GM18517 (cell line): Measurements from ENCODE around the gene RAPGEF6.
A peak's percentile ranks its signal among the peaks of the same experiment; 100 is the strongest.
"Not testable (repeated sequence)": the region's sequence is repeated elsewhere in the genome, so short reads cannot be mapped to it uniquely, and the experiment has no call there.

Experiments used
- ATAC-seq: cut with Tn5 transposase; IDR thresholded peaks from one replicate; pipeline ENCODE4 v1.9.1; 2021; ENCODE audit warnings: mild to moderate bottlenecking, moderate library complexity; ENCODE audit not compliant: unreplicated experiment

The RAPGEF6 gene

DNA sequence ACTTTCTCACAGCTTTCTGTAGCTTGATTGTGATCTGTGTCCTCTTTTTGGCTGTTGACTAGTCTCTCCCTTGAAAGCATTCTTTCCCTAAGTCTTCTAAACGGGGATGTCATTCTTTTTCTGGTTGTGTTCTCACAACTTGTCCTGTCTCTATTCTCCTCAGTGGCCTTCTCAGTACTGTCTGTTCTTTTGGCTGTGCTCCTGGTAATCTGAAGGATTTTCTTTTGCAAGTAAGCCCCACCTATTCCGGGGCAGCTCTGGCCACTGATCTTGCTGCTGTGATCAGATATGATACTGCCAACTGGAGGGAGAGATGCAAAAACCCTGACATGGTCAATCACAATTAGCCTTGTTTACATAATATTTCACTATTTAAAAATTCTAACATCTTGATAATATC lies 198.9 kb downstream of the RAPGEF6 start:
- no peak for ATAC-seq

DNA sequence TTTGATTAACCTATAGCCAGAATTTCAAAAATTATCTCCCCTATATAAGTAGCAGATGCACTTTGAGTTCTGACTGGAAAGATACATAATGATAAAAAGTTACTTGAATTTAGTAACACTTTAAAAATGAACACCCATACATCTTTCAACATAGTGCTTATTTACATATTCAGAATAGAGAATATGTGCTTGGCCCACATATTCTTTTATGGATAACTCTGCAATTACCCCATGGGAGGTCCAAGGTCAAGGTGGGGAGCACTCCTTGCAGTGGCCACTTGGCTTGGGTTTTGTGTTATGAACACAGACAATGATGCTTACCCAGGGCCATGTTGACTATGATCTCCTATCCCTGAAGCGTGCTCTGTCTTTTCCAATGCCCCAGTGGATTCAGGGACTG lies 201.9 kb downstream of the RAPGEF6 start:
- no peak for ATAC-seq

DNA sequence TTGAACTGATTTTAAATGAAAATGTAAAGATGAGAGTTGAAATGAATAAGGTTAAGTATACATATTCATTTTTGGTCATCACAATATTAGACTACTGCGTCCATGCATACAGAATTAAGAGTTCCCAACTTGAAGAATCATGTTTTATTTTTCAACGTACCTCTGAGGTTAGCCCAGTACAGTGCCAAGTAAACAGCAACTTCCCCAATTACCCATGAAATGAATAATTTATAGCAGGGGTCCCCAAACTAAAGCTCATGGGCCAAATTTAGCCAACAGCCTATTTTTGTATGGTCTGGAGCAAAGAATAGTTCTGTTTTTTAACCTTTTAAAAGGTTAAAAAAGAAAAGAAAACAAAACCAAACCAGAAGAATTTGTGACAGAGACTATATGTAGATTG lies 203.2 kb downstream of the RAPGEF6 start:
- ATAC-seq: no peak

DNA sequence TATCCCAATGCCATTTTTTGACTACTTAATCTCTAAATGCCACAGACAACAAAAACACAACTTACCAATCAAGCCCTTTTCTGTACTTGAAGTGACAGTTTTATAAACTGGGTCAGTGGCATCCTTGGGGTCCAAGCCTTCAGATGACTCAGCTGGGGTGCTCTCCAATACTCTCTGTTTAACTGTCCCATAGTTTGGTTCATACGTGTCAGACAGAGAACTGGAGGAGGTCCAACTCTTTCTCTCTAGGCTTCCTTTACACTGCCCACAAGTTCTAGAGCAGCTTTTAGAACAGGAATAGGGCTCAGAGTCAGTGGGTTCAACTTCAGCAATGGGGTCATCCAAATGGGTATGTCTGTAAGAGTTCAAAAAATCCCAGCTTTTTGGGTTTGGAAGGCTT lies 204.2 kb downstream of the RAPGEF6 start:
- no peak for ATAC-seq

DNA sequence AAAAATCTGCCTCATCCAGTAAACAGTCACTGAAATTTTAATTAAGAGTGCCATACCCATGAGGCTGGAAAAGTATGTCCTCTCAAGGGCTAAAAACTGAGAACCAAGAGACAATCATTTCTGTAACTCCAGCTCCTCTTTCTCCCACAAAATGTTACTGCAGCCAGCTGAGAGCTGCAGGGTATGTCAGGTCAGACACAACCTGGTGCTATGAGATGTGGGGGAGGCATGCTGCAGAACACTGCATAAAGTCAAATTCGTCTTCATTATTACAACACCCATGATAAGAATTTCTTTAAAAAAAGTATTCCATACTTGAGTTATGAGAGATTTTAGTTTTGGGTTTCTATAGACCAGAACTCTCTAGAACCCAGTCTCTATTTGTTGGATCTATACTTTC lies 209.0 kb downstream of the RAPGEF6 start:
- no peak for ATAC-seq

DNA sequence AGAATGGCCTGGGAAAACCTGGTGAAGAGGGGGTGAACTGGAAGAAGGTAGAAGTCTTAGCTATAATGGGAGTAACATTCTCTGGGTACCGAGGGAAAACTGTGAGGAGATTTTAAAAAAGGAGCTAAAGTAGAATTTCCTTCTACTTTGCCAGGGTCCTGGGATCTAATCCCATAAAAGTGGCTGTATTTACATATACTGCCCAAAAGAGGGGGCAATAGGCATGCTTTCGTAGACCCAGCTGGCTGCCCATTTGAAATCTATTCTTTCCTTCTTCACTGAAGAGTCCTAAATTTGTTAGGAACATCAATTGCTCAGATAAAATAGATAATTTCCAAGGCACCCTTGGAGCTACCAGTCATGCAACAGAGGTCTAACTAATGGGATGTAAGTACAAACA lies 212.0 kb downstream of the RAPGEF6 start:
- ATAC-seq: no peak

DNA sequence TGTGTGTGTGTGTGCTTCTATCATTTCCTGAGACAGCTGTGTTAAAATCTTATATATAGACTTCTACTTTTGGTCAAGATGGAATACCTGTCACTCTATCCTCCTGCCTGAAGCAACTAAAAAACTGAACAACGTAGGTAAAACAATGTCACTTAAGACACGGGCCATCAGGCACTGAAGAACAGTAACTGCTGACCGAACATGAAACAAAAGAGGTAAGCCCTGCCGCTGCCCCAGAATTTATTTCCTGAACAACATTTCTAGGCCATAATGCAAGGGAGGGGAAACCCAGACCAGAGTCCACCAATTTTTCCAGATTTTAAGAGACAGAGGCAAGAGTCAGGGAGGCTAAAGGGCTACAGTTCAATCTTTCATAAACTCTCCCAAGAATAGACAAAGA lies 215.2 kb downstream of the RAPGEF6 start:
- ATAC-seq: no peak

DNA sequence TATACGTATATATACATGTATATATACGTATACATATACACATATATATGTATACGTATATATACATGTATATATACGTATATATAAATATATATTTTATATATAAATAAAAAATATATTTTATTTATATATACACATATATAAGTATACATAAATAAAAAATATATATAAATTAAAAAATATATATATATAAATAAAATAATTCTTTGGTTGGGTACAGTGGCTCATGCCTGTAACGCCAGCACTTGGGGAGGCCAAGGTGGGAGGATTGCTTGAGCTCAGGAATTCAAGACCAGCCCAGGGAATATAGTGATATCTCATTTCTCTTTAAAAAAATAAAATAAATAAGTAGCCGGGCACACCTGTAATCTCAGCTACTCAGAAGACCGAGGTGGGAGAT lies 216.2 kb downstream of the RAPGEF6 start:
- no peak for ATAC-seq

DNA sequence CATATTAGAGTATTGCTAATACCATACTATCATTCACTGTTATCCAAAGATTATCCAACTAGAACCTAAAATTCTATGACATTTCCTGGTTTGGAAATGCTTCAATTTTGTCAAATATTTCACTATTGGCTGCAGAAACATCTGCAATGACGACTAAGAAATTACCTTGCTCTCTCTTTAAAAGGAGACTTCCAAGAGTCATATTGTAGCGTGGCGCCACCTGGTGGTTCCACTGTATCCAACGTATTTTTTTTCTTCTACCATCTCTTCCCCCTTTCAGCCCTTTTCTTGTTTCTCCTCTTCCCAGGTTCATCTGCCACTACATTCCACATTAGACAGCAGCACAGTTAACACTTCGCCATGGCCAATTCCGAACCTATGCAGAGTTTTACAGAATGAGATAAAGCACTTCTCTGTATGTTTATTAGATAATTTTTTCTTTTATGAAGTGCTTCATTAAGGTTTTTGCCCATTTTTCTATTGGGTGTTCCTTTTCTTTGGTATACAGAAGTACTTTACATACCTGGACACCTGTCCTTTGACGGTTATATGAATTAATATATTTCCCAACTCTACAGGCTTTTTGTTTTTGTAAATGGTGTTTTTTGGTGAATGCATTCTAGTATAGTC lies 217.7 kb downstream of the RAPGEF6 start:
- ATAC-seq: peak; percentile 50

DNA sequence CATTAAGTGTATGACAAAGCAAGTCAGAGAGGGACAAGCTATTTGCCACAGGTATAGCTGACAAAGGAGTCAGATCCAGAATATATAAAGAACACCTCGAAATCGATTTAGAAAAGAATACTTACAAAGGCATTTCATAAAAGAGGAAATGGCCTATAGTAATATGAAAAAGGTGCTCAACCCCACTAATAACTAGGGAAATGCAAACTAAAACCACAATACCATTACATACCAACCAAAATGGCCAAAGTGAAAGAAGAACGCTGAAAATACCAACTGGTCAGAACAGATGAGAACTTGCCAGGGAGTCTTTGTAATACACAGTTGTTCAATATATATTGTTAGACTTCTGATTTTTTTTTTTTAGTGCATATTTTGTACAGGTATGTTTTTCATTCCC lies 218.3 kb downstream of the RAPGEF6 start:
- peak; percentile 94 for ATAC-seq

DNA sequence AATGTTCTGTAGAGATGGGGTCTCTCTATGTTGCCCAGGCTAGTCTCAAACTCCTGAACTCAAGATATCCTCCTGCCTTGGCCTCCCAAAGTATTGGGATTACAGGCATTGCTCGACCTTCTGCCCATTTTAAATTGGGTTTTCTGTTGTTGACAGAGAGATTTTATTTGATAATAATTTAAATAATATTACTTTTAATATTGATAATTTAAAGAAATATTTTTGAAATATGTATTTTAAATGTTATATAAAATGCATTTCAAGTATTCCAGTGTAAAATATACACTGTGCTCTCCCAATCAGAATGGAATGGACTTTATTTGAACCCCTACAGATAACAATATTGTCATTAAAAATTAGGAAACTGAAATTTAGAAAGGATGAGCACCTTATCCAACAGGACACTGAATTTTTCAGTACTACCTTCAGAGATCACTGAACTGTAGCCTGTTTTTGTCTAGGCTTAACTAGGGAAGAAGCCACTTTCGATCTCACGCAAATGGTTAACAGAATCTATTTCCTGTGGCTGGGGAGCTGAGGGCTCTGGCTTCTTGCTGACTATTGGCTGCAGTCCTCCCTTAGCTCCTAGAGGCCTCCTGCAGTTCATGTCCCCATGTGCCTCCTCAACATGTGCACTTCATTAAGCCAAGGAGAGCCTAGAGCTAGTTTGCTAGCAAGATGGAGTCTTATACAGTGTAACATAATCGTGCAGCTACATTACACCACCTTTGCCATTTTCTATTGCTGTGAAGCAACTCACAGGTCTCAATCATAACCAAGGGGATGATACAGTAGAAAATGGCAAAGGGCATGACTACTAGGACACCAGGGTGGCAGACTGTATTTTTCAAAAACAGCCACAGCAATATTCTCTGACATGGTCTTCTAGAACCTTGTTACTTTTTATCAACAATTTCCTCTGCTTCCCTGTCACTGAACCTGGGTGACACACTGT lies 221.1 kb downstream of the RAPGEF6 start:
- ATAC-seq: peak; percentile 47

DNA sequence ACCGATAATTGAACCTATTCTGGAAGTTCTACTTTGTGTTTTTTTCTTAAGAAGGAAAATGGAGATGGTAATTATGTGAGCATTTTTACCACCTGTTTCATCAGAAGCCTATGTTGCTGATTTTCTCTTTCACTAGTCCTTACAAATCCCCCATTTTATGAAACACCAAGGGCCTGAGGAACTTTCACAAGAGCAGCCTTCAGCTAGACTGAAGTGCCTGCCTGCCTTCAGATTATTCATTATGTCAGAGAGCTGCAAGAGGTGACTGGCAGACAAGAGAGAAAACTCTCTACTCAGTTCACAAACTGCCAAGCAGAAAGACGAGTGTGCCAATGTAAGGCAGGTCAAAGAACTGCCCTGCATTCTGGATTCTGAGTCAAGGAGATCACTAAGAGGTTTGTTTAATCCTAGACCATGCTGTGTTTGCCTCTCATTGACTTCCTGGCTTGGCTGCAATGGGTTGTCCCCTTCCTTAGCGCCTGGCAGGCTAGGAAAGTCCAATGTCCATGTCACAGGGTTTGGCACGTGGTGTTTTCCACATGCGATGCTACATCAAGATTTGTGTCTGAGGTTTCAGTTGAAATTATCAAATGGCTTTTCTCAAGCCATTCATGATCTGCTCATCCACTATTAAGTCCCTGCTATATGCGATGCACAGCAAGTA lies 227.9 kb downstream of the RAPGEF6 start:
- ATAC-seq: no peak

DNA sequence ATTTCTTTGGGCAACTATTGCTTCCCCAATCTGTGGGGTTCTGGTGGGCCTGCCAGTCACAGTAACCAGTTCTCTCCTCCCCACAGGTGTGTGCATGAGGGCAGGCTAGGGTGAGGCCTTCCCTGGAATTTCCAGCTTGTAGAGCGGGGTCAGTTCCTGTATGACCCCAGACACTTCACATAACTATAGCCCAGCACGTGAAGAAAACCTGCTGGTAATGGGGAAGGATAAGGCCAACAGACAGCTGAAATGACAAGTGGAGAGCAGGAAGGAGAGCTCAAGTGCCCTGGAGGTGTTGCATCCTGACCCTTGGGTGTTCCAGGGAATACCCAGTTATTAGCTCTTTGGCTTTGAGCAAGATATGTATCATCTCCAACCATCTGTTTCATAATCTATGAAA lies 229.0 kb downstream of the RAPGEF6 start:
- ATAC-seq: no peak

DNA sequence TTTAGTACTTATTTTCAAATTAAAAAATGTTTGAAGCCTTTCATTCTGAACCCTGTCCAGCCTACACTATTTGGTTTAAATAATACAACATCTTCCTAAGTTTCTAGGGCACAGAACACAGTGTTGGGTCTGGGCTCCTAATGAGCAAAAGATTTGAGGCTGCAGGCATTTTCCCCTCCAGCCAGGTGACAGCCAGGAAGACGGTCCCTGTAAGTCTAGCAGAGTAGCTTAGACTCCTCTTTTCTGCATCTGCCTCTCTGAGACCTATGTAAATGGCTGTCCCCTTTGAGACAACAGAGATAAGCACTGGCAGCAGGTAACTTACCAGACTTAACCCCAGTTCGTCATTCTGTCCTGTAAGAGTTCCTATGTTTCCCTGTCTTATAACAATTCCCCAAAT lies 229.4 kb downstream of the RAPGEF6 start:
- no peak for ATAC-seq

DNA sequence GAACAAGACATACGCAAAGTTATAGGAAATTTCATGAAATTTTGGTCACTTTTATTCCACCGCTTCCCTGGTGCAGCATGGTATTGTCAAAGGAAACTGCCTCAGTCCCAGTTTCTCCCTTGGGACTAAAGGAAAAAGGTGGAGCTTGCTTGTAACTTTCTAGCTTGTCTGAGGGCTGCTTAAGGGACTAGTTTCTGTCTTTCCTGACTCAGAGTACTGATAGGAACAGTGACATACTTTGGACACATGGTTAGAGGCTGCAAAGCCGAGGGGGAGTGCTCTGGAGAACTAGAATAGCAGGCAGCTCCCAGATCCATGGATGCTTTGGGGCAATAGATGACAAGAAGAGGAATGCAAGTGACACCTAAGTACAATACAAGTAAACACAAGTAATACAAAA lies 234.4 kb downstream of the RAPGEF6 start:
- no peak for ATAC-seq

DNA sequence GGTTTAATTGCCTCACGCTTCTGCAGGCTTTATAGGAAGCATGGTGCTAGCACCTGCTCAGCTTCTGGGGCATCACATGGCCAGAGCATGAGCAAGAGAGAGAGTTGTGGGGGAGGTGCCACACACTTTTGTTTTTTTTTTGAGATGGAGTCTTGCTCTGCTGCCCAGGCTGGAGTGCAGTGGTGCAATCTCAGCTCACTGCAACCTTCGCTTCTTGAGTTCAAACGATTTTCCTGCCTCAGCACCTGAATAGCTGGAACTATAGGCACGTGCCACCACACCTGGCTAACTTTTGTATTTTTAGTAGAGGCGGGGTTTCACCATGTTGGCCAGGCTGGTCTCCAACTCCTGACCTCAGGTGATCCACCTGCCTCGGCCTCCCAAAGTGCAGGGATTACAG lies 236.0 kb downstream of the RAPGEF6 start:
- ATAC-seq: not testable (repeated sequence)

DNA sequence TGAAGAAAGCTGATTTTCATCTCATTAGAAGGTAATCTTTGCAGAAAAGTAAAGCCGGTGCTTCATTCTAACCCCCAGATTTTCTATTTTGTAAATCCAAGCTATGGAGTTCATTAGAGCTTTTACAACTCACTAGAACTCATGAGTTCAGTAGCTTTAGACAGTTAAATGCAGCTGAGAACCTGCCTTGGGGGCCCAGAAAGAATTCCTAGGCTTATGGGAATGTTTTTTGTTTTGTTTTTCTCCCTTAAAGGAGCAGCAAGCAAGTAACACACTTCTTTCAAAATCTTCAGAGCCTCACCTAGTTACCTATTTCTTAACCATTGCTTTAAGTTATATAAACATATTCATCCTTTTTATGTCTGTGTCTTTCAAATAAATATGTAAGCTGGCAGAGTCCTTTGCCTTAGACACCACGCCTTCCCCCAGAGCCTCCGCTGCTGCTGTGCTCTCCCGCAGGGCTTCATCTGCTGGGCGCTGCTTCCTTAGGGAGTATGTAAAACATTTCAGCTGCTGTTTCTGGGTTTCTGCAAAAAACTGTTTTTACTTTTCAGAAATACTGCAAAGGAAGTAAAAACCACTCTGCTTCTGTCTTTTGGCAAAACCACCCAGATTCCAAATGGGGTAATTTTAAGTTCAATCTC lies 238.3 kb downstream of the RAPGEF6 start:
- ATAC-seq: no peak

DNA sequence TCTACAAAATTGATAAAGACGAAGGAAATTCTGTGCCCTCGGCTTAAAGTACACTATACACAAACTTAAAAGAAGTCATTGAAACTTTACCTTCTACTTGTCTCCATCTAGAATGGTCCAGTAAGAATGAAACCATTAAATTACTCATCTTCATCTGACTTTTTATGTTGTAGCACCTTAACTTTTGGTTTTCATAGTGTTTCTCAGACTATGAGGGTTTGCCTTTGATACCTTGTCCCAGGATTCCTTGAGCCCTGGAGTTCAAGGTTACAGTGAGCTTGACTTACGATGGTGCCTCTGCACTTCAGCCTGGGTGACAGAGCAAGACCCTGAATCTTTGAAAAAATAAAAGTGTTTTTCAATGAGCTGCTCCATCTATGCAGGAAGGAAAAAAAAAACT lies 239.0 kb downstream of the RAPGEF6 start:
- ATAC-seq: peak; percentile 94

DNA sequence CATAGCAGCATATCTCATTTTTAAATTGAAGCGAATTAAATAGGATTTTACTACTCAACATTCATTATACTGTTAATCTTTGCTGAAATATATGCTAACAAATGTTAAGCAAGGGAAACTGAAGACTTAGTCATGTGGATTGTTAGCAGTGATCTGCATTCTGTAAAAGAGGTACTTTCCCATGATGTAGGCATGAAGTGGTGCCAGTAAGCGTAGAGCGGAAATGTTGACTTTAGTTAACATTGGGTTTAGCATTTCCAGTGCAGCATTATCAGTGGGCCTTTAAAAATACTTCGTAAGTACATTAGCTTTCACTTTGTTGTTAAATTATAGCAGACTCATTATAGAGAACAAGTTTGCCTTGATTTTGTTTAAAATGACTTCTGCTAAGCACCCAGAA lies 240.9 kb downstream of the RAPGEF6 start:
- ATAC-seq: peak; percentile 63

DNA sequence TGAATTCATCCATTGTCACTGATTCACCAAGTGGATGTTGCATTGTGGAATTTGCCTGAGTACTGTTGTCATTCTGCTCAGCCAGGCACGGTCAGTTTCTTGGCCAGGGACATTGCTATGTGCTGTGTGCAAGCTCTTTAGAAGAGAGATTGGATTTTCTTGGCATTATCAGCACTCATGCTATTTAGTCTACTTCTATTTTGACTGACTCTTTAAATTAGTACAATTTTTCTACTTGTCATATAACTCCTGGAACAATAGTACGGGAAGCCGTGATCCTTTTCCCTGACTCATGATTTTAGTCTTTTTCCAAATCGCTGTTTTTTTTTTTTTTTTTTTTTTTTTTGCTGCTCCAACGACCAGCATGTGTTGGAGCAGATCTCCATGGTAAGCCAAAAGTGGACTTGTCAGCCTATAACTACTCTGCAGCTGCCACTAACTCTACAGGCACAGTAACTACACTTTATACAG lies 241.5 kb downstream of the RAPGEF6 start:
- ATAC-seq: no peak

DNA sequence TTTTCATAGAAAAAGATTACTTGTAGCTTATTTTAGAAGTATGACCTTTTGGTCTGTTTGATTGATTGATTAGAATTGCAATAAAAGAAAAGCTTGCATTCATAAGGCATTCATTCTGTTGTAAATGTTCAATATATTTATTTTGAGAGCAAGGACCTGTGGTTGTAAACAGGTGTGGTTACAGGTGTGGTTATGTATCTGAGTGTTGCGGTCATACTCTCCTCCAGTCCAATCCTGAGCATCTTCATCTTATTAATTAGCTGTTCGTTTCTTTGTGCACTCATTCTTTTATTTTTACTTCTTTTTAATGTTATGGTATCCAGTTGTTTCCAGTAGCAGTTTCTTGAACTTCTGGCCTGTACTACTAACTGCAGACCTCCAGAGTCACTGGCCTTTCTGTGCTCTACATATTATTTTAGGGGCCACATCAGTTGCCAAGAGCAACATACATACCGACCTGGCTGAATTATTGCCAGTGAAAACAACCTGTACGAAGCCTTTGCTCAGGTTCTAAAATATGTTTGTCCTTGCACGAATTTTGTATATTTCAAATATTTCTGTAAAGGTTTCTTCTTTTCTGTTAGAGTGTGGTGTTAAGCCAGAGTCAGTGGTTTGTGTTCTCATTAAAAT lies 242.4 kb downstream of the RAPGEF6 start:
- no peak for ATAC-seq
